H9 (cell line): Measurements from ENCODE around the gene PER2. TPM values are rescaled to one million over a fixed set of nuclear protein-coding genes. Genes with fewer than 3 reads are reported as not detected.

ENCODE experiments used
- DNase-seq: peaks from one replicate; pipeline ENCODE4 v3.0.0-alpha.2; 2017
- H2AFZ ChIP-seq: one replicate; pipeline ENCODE4 v1.6.1; 2013; ENCODE audit warnings: mild to moderate bottlenecking, low read length, control low read depth, moderate library complexity
- H2AK5ac ChIP-seq: 2 replicates; pipeline ENCODE4 v1.6.1; 2013; ENCODE audit warnings: low read length, control low read depth, mixed read lengths; ENCODE audit not compliant: insufficient read length
- H2BK120ac ChIP-seq: one replicate; pipeline ENCODE4 v1.6.1; 2013; ENCODE audit warnings: low read depth, mild to moderate bottlenecking, low read length, control low read depth, inconsistent platforms; ENCODE audit not compliant: poor library complexity, severe bottlenecking
- H2BK12ac ChIP-seq: 2 replicates; pipeline ENCODE4 v1.6.1; 2013; ENCODE audit warnings: low read length, control low read depth, mixed read lengths, low read depth; ENCODE audit not compliant: insufficient read length
- H2BK15ac ChIP-seq: 2 replicates; pipeline ENCODE4 v1.6.1; 2013; ENCODE audit warnings: low read depth, low read length, control low read depth
- H2BK20ac ChIP-seq: one replicate; pipeline ENCODE4 v1.6.1; 2013; ENCODE audit warnings: low read depth, mild to moderate bottlenecking, low read length, control low read depth, inconsistent platforms; ENCODE audit not compliant: poor library complexity, severe bottlenecking
- H2BK5ac ChIP-seq: 2 replicates; pipeline ENCODE4 v1.6.1; 2013; ENCODE audit warnings: low read length, control low read depth, mixed read lengths; ENCODE audit not compliant: insufficient read length
- H3K14ac ChIP-seq: 2 replicates; pipeline ENCODE4 v1.6.1; 2013; ENCODE audit warnings: low read length, control low read depth; ENCODE audit not compliant: insufficient read depth
- H3K18ac ChIP-seq: 2 replicates; pipeline ENCODE4 v1.6.1; 2013; ENCODE audit warnings: low read depth, mild to moderate bottlenecking, mixed read lengths, low read length, control low read depth; ENCODE audit not compliant: insufficient read length
- H3K23ac ChIP-seq: 2 replicates; pipeline ENCODE4 v1.6.1; 2013; ENCODE audit warnings: low read length, control low read depth, mixed read lengths, low read depth; ENCODE audit not compliant: insufficient read length
- H3K23me2 ChIP-seq: 2 replicates; pipeline ENCODE4 v1.6.1; 2013; ENCODE audit warnings: low read depth, mild to moderate bottlenecking, mixed read lengths, low read length, control low read depth; ENCODE audit not compliant: insufficient read length, poor library complexity, severe bottlenecking
- H3K27ac ChIP-seq: 2 replicates; pipeline ENCODE4 v1.5.1; 2013; ENCODE audit warnings: low read length, control low read depth, mixed read lengths, low read depth; ENCODE audit not compliant: insufficient read length
- H3K27me3 ChIP-seq: 2 replicates; pipeline ENCODE4 v1.6.1; 2013; ENCODE audit warnings: low read length, control low read depth, inconsistent platforms; ENCODE audit not compliant: insufficient read depth
- H3K4ac ChIP-seq: 2 replicates; pipeline ENCODE4 v1.6.1; 2013; ENCODE audit warnings: low read depth, mild to moderate bottlenecking, control low read depth, inconsistent platforms, low read length, moderate library complexity
- H3K4me1 ChIP-seq: 2 replicates; pipeline ENCODE4 v1.6.1; 2013; ENCODE audit warnings: low read length, control low read depth, inconsistent platforms; ENCODE audit not compliant: insufficient read depth
- H3K4me2 ChIP-seq: 2 replicates; pipeline ENCODE4 v1.6.1; 2013; ENCODE audit warnings: low read length, control low read depth, mixed read lengths; ENCODE audit not compliant: insufficient read length, insufficient read depth
- H3K56ac ChIP-seq: 2 replicates; pipeline ENCODE4 v1.6.1; 2013; ENCODE audit warnings: low read depth, mild to moderate bottlenecking, mixed read lengths, low read length, control low read depth; ENCODE audit not compliant: insufficient read length
- H3K79me1 ChIP-seq: 2 replicates; pipeline ENCODE4 v1.6.1; 2013; ENCODE audit warnings: low read depth, mild to moderate bottlenecking, moderate library complexity, low read length, control low read depth, inconsistent platforms; ENCODE audit not compliant: insufficient read depth, poor library complexity, severe bottlenecking
- H3K79me2 ChIP-seq: 2 replicates; pipeline ENCODE4 v1.6.1; 2013; ENCODE audit warnings: low read length, control low read depth, inconsistent platforms; ENCODE audit not compliant: insufficient read depth
- H3K9ac ChIP-seq: 2 replicates; pipeline ENCODE4 v1.6.1; 2013; ENCODE audit warnings: low read length, control low read depth, mixed read lengths; ENCODE audit not compliant: insufficient read length; ENCODE audit errors: extremely low read depth
- H3K9me3 ChIP-seq: one replicate; pipeline ENCODE4 v1.6.1; 2013; ENCODE audit warnings: low read depth, low read length, inconsistent platforms; ENCODE audit not compliant: control insufficient read depth
- H3T11ph ChIP-seq: one replicate; pipeline ENCODE4 v1.6.1; 2013; ENCODE audit warnings: mild to moderate bottlenecking, low read length, control low read depth, inconsistent platforms
- H4K20me1 ChIP-seq: one replicate; pipeline ENCODE4 v1.6.1; 2013; ENCODE audit not compliant: control insufficient read depth, insufficient read length, insufficient read depth
- H4K5ac ChIP-seq: 2 replicates; pipeline ENCODE4 v1.6.1; 2013; ENCODE audit warnings: low read depth, mild to moderate bottlenecking, mixed read lengths, low read length, control low read depth; ENCODE audit not compliant: insufficient read length
- H4K8ac ChIP-seq: replicated peaks from 2 replicates; pipeline ENCODE4 v1.6.1; 2013; ENCODE audit warnings: low read length, control low read depth, mixed read lengths, low read depth; ENCODE audit not compliant: insufficient read length
- H4K91ac ChIP-seq: 2 replicates; pipeline ENCODE4 v1.6.1; 2013; ENCODE audit warnings: low read depth, mild to moderate bottlenecking, moderate library complexity, mixed read lengths, low read length, control low read depth; ENCODE audit not compliant: insufficient read length
- H3K27ac Mint-ChIP-seq, 3 experiments: 2 replicates in 2 of 3; 3 replicates in 1 of 3; pipeline ENCODE4 v1.8.0; 2020 to 2021; ENCODE audit warnings: mixed read lengths in 3 of 3, mild to moderate bottlenecking in 1 of 3, moderate library complexity in 1 of 3
- H3K27me3 Mint-ChIP-seq: 2 replicates; pipeline ENCODE4 v1.8.0; 2021; ENCODE audit warnings: low read depth, mild to moderate bottlenecking, moderate library complexity, mixed read lengths
- H3K36me3 Mint-ChIP-seq, 3 experiments: 2 replicates in 2 of 3; 3 replicates in 1 of 3; pipeline ENCODE4 v1.8.0; 2020 to 2021; ENCODE audit warnings: low read depth in 3 of 3, mixed read lengths in 3 of 3; ENCODE audit not compliant: insufficient read depth in 1 of 3
- H3K4me1 Mint-ChIP-seq, 2 experiments: 2 replicates each; pipeline ENCODE4 v1.8.0; 2020; ENCODE audit warnings: mixed read lengths in 2 of 2
- H3K4me3 Mint-ChIP-seq, 2 experiments: 2 replicates in 1 of 2; 3 replicates in 1 of 2; pipeline ENCODE4 v1.8.0; 2020 to 2021; ENCODE audit warnings: mild to moderate bottlenecking in 2 of 2, mixed read lengths in 2 of 2, moderate library complexity in 1 of 2
- H3K9me3 Mint-ChIP-seq, 2 experiments: 2 replicates in 1 of 2; 3 replicates in 1 of 2; pipeline ENCODE4 v1.8.0; 2020; ENCODE audit warnings: mild to moderate bottlenecking in 2 of 2, mixed read lengths in 2 of 2, moderate library complexity in 1 of 2
- WGBS: extraction: QIAGEN DNeasy Blood & Tissue Kit; methylation state at CpG from one replicate; pipeline ENCODE4 v1.1.7; 2013; ENCODE audit warnings: missing lambda C conversion rate, low lambda C conversion rate, mixed read lengths; ENCODE audit not compliant: insufficient read length; ENCODE audit errors: extremely low coverage; 5-methylcytosine and 5-hydroxymethylcytosine counted together
- total RNA-seq: library from RNA; stranded (reverse); gene quantifications from 2 replicates; pipeline ENCODE4 v1.2.1, GENCODE V29; 2021
- TF ChIP-seq, protein P1 (sequence below): fragments of 200-600 bp; sonication (generic); conservative IDR thresholded peaks from 3 replicates; pipeline ENCODE4 v1.8.0; 2021; ENCODE audit warnings: antibody characterized with exemption, mild to moderate bottlenecking

PER2 gene
- total RNA-seq, 1 experiment from 2014 or later = 12.9 TPM

DNA sequence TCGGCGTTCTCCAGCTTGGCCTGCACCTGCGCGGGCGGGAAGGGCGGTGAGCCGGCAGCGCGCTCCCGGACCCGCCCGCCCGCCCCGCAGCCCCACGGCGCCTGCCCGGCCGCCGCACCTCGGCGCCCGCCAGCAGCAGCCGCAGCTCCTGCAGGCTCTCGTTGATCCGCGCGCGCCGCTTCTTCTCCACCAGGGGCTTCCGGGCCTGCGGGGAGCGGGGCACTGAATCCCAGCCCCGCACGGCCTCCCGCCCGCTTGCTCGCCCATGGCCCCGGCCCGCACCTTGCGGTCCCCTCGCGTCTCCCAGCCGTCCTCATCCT lies 48.9 kb downstream of the PER2 start:
- peak overlapping the region; percentile 28 for H3K18ac ChIP-seq
- Mint-ChIP-seq H3K4me1 (peaks cover 12 to 18% of the 10 kb centered on the region in 2 experiments), H3K27ac (no peak overlapping the region), H3K4me3 (peak overlapping the region; percentile 39 to 65; a peak in 3 of 5 replicates), H3K36me3 (peaks cover 3 to 5% (median 4%) of the 10 kb centered on the region in 3 experiments; a peak in 5 of 7 replicates), H3K27me3 (peaks cover 57% of the 10 kb centered on the region), H3K9me3 (peaks cover 2 to 3% of the 10 kb centered on the region in 2 experiments; a peak in 3 of 5 replicates)
- H3K9ac ChIP-seq = peak overlapping the region; percentile 15
- no peak overlapping the region for H2BK15ac ChIP-seq
- TF ChIP-seq, protein P1, sequence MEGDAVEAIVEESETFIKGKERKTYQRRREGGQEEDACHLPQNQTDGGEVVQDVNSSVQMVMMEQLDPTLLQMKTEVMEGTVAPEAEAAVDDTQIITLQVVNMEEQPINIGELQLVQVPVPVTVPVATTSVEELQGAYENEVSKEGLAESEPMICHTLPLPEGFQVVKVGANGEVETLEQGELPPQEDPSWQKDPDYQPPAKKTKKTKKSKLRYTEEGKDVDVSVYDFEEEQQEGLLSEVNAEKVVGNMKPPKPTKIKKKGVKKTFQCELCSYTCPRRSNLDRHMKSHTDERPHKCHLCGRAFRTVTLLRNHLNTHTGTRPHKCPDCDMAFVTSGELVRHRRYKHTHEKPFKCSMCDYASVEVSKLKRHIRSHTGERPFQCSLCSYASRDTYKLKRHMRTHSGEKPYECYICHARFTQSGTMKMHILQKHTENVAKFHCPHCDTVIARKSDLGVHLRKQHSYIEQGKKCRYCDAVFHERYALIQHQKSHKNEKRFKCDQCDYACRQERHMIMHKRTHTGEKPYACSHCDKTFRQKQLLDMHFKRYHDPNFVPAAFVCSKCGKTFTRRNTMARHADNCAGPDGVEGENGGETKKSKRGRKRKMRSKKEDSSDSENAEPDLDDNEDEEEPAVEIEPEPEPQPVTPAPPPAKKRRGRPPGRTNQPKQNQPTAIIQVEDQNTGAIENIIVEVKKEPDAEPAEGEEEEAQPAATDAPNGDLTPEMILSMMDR = no peak
- no peak overlapping the region for H4K91ac ChIP-seq
- no CpG with 5 or more reads among the region's 43 CpGs for WGBS
- no peak overlapping the region for H2BK12ac ChIP-seq
- H2BK120ac ChIP-seq = no peak overlapping the region
- H4K20me1 ChIP-seq = no peaks in the 10 kb centered on the region
- H3K4me1 ChIP-seq = peaks cover 3% of the 10 kb centered on the region; the same call in 1 of the 2 replicates
- H3K79me1 ChIP-seq = no peaks in the 10 kb centered on the region
- no peaks in the 10 kb centered on the region; the same call in 1 of the 2 replicates for H3K79me2 ChIP-seq
- no peaks in the 10 kb centered on the region for H3K9me3 ChIP-seq
- peak overlapping the region; percentile 31 for H3K4me2 ChIP-seq
- H3K27ac ChIP-seq = no peak overlapping the region
- H3K56ac ChIP-seq = no peak overlapping the region
- no peak overlapping the region for H4K8ac ChIP-seq
- H2AK5ac ChIP-seq = no peak overlapping the region
- peaks cover 4% of the 10 kb centered on the region for H3K23me2 ChIP-seq
- no peak overlapping the region for H4K5ac ChIP-seq
- DNase-seq = no peak
- H3K27me3 ChIP-seq = peaks cover 15% of the 10 kb centered on the region; the same call in 1 of the 2 replicates
- no peak overlapping the region for H3T11ph ChIP-seq
- H2AFZ ChIP-seq = no peak overlapping the region
- H3K4ac ChIP-seq = no peak overlapping the region
- H3K23ac ChIP-seq = no peak overlapping the region
- no peak overlapping the region for H2BK5ac ChIP-seq
- H2BK20ac ChIP-seq = no peak overlapping the region
- peak overlapping the region; percentile 73 for H3K14ac ChIP-seq
